Cardiac muscle cell (in vitro differentiated cells and primary cell): Measurements from ENCODE around the gene C5. TPM values are rescaled to one million over a fixed set of nuclear protein-coding genes. Genes with fewer than 3 reads are reported as not detected.

Experiments
- DNase-seq, 2 donors: peaks; one replicate each; pipeline versions ENCODE4 v3.0.0 to v3.0.0-alpha.2; 2010 to 2017; ENCODE audit warnings: low read depth in 1 of 2, low spot score in 1 of 2
- H3K27ac ChIP-seq: fragments of 200-600 bp; sonication (generic); 2 replicates; pipeline ENCODE4 v1.5.1; 2016
- H3K27me3 ChIP-seq: fragments of 200-600 bp; sonication (generic); 2 replicates; pipeline ENCODE4 v1.6.0; 2016; ENCODE audit warnings: control low read depth
- H3K36me3 ChIP-seq: fragments of 200-600 bp; sonication (generic); 2 replicates; pipeline ENCODE4 v1.5.1; 2016; ENCODE audit warnings: control low read depth
- H3K4me1 ChIP-seq: fragments of 200-600 bp; sonication (generic); 2 replicates; pipeline ENCODE4 v1.8.1; 2017; ENCODE audit warnings: low read depth, mild to moderate bottlenecking, mixed run types
- H3K4me3 ChIP-seq: fragments of 200-600 bp; sonication (generic); 2 replicates; pipeline ENCODE4 v1.5.1; 2016; ENCODE audit warnings: mild to moderate bottlenecking
- H3K9me3 ChIP-seq: fragments of 200-600 bp; sonication (generic); 2 replicates; pipeline ENCODE4 v1.5.1; 2017; ENCODE audit warnings: low read depth, mild to moderate bottlenecking, control low read depth
- polyA plus RNA-seq: library from polyadenylated mRNA; unstranded; fragments of >200 nt; fragmentation: Nextera tagmentation; extraction: Ambion mirVana; gene quantifications from 2 replicates; pipeline ENCODE4 v1.2.1, GENCODE V29; 2016
- total RNA-seq: library from RNA; depleted of rRNA; stranded (reverse); fragments of >200 nt; gene quantifications from 2 replicates; pipeline ENCODE4 v1.2.3, GENCODE V29; 2016
- TF ChIP-seq, protein P1 (sequence below): IDR thresholded peaks from 2 replicates; pipeline ENCODE4 v1.5.1; 2012; ENCODE audit warnings: low read depth, mild to moderate bottlenecking, low read length

Gene C5
- total and polyA plus RNA-seq, 2 experiments from 2014 or later: 0.55 to 1.3 TPM

DNA sequence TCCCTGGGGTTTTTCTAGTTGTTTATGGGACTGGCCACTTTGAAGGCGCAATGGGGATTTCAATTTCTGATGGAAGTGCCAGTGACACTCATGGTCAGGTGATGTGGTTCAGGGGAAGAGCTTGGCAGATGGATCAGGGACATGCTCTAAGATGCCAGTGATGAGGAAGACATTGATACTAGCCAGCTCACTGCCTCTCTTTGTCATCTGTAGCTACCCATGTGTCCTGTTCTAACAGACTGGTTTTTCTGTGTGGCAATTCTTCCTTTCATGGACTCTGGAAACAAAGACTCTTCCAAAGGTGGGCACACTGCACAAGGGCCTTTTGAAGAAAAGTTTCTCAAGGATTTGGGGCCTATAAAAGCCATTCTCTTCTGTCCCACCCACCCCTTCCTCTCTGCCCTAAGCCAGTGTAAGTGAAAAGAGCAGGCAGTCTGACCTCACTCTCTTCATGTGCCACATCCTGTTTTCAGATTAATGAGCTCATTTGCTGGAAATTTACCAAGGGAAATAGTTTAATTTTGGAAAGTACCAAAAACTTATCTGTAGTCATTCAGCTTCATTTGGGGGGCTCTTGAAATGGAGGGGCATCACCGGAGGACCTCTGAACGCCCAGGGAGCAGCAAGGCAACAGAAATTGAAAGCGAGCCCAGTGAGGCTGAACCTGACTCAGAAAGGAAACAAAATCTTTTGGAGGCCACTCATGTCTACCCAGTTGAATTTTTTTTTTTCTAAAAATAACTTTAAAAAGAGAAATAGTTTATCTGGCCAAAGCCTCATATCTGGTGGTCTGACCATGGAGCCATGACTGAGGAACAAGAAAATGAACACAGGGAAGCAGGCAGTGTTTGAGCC lies 118.6 kb downstream of the C5 start:
- DNase-seq: peak in 1 of 2 donors; percentile 77
- TF ChIP-seq, protein P1, sequence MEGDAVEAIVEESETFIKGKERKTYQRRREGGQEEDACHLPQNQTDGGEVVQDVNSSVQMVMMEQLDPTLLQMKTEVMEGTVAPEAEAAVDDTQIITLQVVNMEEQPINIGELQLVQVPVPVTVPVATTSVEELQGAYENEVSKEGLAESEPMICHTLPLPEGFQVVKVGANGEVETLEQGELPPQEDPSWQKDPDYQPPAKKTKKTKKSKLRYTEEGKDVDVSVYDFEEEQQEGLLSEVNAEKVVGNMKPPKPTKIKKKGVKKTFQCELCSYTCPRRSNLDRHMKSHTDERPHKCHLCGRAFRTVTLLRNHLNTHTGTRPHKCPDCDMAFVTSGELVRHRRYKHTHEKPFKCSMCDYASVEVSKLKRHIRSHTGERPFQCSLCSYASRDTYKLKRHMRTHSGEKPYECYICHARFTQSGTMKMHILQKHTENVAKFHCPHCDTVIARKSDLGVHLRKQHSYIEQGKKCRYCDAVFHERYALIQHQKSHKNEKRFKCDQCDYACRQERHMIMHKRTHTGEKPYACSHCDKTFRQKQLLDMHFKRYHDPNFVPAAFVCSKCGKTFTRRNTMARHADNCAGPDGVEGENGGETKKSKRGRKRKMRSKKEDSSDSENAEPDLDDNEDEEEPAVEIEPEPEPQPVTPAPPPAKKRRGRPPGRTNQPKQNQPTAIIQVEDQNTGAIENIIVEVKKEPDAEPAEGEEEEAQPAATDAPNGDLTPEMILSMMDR: no peak
- H3K4me3 ChIP-seq: no peak overlapping the region
- H3K27ac ChIP-seq: no peak overlapping the region
- no peaks in the 10 kb centered on the region for H3K27me3 ChIP-seq
- H3K4me1 ChIP-seq: peaks cover 19% of the 10 kb centered on the region
- H3K9me3 ChIP-seq: no peaks in the 10 kb centered on the region
- H3K36me3 ChIP-seq: no peaks in the 10 kb centered on the region

DNA sequence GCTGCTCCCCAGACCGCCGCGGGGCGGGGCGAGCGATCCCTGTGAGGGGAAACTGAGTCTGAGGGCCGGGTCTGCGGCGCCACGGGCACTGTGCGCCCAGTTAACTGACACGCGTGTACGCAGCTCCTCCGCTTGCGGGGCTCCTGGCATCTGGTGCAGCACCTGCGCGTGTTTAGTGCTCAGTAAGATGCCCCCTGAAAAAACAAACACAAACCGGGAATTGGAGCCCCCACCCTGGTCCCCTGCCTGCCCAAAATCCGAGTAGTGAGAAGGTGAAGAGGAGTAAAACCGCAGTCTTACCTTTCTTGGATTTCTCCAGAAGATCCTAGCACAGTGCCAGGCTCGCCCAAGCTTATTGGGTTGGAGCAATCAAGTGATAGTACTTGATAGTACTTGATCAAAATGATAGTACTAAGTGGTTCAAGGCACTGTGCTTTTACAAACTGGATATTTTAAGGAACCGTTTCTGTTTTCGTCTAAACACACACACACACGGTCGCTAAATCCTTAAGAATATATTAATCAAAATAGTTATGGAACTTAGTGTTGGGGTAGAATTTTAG lies 120.8 kb downstream of the C5 start:
- Histone ChIP-seq H3K27me3 (no peaks in the 10 kb centered on the region), H3K4me1 (peaks cover 7% of the 10 kb centered on the region), H3K36me3 (no peaks in the 10 kb centered on the region), H3K4me3 (peak overlapping the region; percentile 36), H3K27ac (peak overlapping the region; percentile 1), H3K9me3 (no peaks in the 10 kb centered on the region)
- TF ChIP-seq, protein P1: peak; percentile 19
- DNase-seq: no peak

DNA sequence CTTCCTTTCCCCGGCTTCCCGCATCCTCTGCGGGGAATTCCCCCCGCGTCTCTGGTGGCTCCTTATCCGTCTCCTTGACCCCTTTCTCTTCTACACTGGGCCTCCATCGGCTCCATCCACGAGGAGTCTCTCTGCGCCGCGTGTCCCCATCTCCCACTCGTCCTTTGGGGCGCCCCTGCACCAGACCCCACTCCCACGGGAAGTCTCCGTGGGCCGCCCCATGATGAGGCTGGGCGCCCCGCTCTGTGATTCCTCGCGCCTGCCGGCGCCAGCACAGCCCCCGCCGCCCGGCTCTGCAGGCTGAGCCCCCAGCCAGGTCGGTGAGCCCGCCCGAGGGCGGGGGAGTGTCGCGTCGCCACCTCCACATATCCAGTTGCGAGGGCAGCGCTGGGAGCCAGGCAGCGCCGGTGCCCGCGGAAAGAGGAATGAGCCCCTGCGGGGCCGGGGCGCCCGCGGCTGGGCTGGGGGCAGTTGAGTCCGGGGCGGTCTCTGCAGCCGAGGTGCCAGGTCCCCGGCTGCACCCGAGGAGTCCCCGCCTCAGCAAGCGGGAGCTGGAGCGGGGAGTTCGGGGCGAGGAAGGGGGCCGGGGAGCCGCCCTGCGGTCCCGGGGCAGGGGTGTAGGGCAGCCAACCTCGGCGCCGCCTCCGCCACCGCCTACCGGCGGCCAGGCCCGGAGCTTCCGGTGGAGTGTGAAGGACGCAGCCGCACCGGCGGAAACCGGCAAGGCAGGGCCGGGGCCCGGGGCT lies 121.4 kb downstream of the C5 start:
- TF ChIP-seq, protein P1: no peak
- Histone ChIP-seq H3K4me1 (peaks cover 7% of the 10 kb centered on the region), H3K27ac (peak overlapping the region; percentile 1), H3K4me3 (peak overlapping the region; percentile 36), H3K9me3 (no peaks in the 10 kb centered on the region), H3K27me3 (no peaks in the 10 kb centered on the region), H3K36me3 (no peaks in the 10 kb centered on the region)
- peak; percentile 67 to 68 for DNase-seq

DNA sequence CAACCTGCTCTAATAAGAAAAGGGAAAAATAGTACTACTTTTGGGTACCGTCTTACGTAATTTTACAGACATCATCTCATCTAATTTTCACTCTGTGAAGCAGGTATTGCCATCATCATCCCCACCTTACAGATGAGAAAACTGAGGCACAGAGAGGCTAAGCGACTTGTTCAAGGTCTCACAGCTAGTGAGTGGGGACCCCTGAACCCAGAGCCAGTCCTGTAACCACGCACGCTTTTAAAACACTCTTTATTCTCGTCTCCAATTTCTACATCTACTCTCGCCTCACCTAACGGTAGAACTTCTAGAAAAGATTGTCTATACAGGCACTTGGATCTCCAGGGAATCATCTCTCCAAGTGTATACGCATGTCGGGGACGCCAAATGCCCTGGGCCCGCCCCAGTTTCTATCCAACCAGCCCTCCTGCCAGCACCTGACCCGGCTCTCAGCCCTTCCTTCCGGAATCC lies 122.0 kb downstream of the C5 start:
- H3K9me3 ChIP-seq: no peaks in the 10 kb centered on the region
- peak overlapping the region; percentile 36 for H3K4me3 ChIP-seq
- no peaks in the 10 kb centered on the region for H3K27me3 ChIP-seq
- no peak overlapping the region for H3K27ac ChIP-seq
- H3K4me1 ChIP-seq: peaks cover 7% of the 10 kb centered on the region
- TF ChIP-seq, protein P1: no peak
- no peak for DNase-seq
- no peaks in the 10 kb centered on the region for H3K36me3 ChIP-seq

DNA sequence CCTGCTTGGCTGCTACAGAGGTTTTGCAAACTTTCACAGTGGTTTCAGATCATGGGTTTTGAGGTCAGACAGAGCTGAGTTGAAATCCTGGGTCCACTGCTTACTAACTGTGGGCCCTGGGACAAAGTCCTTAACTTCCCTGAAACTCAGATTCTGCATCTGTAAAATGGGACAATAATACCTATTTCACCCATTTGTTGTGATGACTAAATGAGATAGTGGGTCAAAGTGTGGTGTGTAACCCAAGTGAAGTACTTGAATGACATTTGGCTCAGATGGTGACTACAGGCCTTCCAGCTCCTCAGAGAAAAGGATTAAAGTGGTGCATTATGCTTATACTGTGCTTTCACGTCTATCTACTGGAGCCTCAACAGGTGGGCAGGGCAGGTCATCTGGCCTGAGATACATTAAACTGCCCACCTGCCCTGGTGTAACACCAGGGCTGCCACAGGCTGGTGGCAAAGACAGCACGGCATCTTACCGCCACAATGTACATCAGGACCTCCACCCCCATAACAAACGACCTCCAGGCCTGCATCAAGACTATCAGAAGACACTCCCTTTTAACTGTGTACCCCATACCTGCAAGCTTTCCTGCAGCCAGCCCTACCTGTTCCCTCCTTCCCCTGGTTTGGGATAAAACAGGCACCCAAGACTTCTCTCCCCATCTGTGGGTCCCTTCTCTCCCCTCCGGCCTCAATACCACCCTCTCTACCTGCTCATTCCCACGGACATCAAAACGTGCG lies 122.6 kb downstream of the C5 start:
- H3K27ac ChIP-seq: no peak overlapping the region
- no peaks in the 10 kb centered on the region for H3K27me3 ChIP-seq
- no peaks in the 10 kb centered on the region for H3K36me3 ChIP-seq
- H3K4me1 ChIP-seq: peaks cover 7% of the 10 kb centered on the region
- DNase-seq: no peak
- TF ChIP-seq, protein P1: no peak
- no peak overlapping the region for H3K4me3 ChIP-seq
- no peaks in the 10 kb centered on the region for H3K9me3 ChIP-seq
